GM12878 (cell line): ENCODE data around the gene TH. TPM values are rescaled to one million over a fixed set of nuclear protein-coding genes. Genes with fewer than 3 reads are reported as not detected.

Source experiments
- EZH2 ChIP-seq: IDR thresholded peaks from 2 replicates; pipeline ENCODE4 v1.6.1; 2012; ENCODE audit warnings: low read depth, mild to moderate bottlenecking, control low read depth, inconsistent platforms, low read length, borderline replicate concordance; ENCODE audit not compliant: control insufficient read depth
- HDGF ChIP-seq: fragments of 450-650 bp; IDR thresholded peaks from 2 replicates; pipeline ENCODE4 v1.6.1; 2016; ENCODE audit warnings: antibody characterized with exemption
- MTA3 ChIP-seq: IDR thresholded peaks from 2 replicates; pipeline ENCODE4 v1.6.1; 2012; ENCODE audit warnings: low read length, inconsistent platforms, borderline replicate concordance
- NFXL1 ChIP-seq: fragments of 450-650 bp; IDR thresholded peaks from 2 replicates; pipeline ENCODE4 v1.6.1; 2017; ENCODE audit warnings: antibody characterized with exemption, mild to moderate bottlenecking, borderline replicate concordance
- RFX5 ChIP-seq: IDR thresholded peaks from 2 replicates; pipeline ENCODE4 v1.6.1; 2011; ENCODE audit warnings: low read depth, low read length, improper control_type of control experiment
- SUZ12 ChIP-seq: fragments of 200-600 bp; sonication (generic); IDR thresholded peaks from one replicate; pipeline ENCODE4 v1.6.1; 2018; ENCODE audit warnings: antibody characterized with exemption, mild to moderate bottlenecking; ENCODE audit not compliant: unreplicated experiment
- polyA plus RNA-seq, 11 experiments: library from polyadenylated mRNA; depleted of rRNA in 4 of 11; unstranded in 6 of 11; stranded (reverse) in 5 of 11; fragments of >200 nt; fragmentation: Nextera tagmentation in 4 of 11; fragmentation: Illumina TruSeq in 1 of 11; extraction: Ambion mirVana in 4 of 11; extraction: Trizol in 1 of 11; gene quantifications; 1 replicate in 1 of 11; 2 replicates in 10 of 11; pipeline versions ENCODE4 v1.2.1 to v1.2.3, GENCODE V29; 2011 to 2016; ENCODE audit warnings: inconsistent platforms in 2 of 11, missing spikeins in 2 of 11, low read depth in 1 of 11
- total RNA-seq, 4 experiments: library from RNA; depleted of rRNA in 3 of 4; stranded (reverse); fragments of >200 nt in 3 of 4; fragmentation: Illumina TruSeq in 1 of 4; extraction: Trizol in 1 of 4; gene quantifications; 2 replicates each; pipeline versions ENCODE4 v1.2.1 to v1.2.3, GENCODE V29; 2013 to 2021
- TF ChIP-seq, protein P1 (sequence below): fragments of 450-650 bp; IDR thresholded peaks from 2 replicates; pipeline ENCODE4 v1.6.1; 2017; ENCODE audit warnings: low read depth, mild to moderate bottlenecking, moderate library complexity
- TF ChIP-seq, protein P2 (sequence below): fragments of 450-650 bp; IDR thresholded peaks from 2 replicates; pipeline ENCODE4 v1.6.1; 2018; ENCODE audit warnings: mild to moderate bottlenecking, low read depth, moderate library complexity; ENCODE audit not compliant: partially characterized antibody
- TF ChIP-seq, protein P3 (sequence below): fragments of 150-350 bp; IDR thresholded peaks from 2 replicates; pipeline ENCODE4 v1.6.1; 2016; ENCODE audit warnings: low read depth, low read length

TH gene
- total and polyA plus RNA-seq, 10 of the 15 experiments (the other 5 are each of a cell fraction or from before 2014, with no cell fraction given) = not detected

- TF ChIP-seq, protein P1, sequence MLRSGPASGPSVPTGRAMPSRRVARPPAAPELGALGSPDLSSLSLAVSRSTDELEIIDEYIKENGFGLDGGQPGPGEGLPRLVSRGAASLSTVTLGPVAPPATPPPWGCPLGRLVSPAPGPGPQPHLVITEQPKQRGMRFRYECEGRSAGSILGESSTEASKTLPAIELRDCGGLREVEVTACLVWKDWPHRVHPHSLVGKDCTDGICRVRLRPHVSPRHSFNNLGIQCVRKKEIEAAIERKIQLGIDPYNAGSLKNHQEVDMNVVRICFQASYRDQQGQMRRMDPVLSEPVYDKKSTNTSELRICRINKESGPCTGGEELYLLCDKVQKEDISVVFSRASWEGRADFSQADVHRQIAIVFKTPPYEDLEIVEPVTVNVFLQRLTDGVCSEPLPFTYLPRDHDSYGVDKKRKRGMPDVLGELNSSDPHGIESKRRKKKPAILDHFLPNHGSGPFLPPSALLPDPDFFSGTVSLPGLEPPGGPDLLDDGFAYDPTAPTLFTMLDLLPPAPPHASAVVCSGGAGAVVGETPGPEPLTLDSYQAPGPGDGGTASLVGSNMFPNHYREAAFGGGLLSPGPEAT = no peak
- TF ChIP-seq RFX5 (no peak), NFXL1 (no peak), HDGF (no peak), EZH2 (no peak), SUZ12 (no peak), MTA3 (no peak)
- TF ChIP-seq, protein P2, sequence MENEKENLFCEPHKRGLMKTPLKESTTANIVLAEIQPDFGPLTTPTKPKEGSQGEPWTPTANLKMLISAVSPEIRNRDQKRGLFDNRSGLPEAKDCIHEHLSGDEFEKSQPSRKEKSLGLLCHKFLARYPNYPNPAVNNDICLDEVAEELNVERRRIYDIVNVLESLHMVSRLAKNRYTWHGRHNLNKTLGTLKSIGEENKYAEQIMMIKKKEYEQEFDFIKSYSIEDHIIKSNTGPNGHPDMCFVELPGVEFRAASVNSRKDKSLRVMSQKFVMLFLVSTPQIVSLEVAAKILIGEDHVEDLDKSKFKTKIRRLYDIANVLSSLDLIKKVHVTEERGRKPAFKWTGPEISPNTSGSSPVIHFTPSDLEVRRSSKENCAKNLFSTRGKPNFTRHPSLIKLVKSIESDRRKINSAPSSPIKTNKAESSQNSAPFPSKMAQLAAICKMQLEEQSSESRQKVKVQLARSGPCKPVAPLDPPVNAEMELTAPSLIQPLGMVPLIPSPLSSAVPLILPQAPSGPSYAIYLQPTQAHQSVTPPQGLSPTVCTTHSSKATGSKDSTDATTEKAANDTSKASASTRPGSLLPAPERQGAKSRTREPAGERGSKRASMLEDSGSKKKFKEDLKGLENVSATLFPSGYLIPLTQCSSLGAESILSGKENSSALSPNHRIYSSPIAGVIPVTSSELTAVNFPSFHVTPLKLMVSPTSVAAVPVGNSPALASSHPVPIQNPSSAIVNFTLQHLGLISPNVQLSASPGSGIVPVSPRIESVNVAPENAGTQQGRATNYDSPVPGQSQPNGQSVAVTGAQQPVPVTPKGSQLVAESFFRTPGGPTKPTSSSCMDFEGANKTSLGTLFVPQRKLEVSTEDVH = no peak
- TF ChIP-seq, protein P3, sequence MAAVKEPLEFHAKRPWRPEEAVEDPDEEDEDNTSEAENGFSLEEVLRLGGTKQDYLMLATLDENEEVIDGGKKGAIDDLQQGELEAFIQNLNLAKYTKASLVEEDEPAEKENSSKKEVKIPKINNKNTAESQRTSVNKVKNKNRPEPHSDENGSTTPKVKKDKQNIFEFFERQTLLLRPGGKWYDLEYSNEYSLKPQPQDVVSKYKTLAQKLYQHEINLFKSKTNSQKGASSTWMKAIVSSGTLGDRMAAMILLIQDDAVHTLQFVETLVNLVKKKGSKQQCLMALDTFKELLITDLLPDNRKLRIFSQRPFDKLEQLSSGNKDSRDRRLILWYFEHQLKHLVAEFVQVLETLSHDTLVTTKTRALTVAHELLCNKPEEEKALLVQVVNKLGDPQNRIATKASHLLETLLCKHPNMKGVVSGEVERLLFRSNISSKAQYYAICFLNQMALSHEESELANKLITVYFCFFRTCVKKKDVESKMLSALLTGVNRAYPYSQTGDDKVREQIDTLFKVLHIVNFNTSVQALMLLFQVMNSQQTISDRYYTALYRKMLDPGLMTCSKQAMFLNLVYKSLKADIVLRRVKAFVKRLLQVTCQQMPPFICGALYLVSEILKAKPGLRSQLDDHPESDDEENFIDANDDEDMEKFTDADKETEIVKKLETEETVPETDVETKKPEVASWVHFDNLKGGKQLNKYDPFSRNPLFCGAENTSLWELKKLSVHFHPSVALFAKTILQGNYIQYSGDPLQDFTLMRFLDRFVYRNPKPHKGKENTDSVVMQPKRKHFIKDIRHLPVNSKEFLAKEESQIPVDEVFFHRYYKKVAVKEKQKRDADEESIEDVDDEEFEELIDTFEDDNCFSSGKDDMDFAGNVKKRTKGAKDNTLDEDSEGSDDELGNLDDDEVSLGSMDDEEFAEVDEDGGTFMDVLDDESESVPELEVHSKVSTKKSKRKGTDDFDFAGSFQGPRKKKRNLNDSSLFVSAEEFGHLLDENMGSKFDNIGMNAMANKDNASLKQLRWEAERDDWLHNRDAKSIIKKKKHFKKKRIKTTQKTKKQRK = no peak
Measured at GRCh38 chr11:2174361-2174760, 2.7 kb upstream of the TH start (continued).
